Stimulated activated CD4-positive, alpha-beta T cell treated with anti-CD3 and anti-CD28 coated beads, Interleukin-1b, Interleukin-23, amount 100 ng/mL, for 48 hours (primary cell): ENCODE data around the gene GRIP2.

ENCODE experiments used
- DNase-seq: peaks from one replicate; pipeline ENCODE4 v3.0.0-alpha.2; 2020

GRIP2 gene

DNA sequence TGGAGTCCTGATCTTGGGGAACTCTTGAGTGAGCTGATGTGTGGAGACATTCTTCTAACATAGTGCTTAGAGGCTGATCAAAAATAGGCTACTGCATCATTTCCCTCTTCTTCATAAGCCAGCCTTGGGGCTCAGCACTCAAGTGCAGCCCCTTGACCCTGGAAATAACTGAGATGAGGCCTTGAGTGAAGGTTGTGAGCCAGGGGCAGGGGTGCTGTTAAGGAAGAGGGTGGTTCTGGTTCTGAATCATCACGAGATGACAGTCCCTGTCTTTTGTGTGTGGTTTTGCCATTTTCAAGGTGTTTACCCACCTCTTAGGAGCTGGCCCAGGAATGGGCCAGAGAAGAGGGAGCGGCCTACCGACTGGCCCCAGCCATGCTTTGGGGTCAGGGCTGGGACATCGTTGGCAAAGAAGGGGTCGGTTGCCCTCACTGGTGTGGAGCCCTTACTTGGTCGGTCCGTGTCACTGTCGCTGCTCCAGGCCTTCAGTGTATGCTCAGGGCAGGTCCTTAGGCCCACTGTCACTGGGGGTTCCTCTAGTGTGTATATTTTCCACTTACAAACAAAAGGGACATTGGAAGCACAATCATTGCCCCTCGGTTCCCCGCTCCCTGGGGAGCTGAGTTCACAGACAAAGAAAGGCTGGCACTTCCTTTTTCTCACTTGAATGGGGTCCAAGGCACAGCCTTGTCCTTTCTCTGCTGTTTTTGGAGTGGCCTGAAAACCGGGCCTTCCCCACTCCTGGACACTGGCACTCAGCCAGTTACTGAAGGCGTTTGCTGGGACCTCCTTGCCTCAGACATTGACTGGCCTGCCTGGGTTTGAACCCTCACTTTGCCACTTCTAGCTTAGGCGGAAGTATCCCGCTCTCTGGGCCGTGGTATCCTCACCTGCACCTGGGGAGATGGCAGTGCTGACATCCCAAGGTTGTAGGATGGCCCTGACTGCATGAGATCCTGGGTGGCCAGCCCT is 91.1 kb downstream of the GRIP2 start:
- DNase-seq: no peak

- DNase-seq: no peak
These were observed 92.1 kb downstream of the GRIP2 start for GRCh38 chr3:14448063-14448462.

GRCh38 chr3:14446988-14447570 is 93.1 kb downstream of the GRIP2 start:
- DNase-seq: no peak

DNA sequence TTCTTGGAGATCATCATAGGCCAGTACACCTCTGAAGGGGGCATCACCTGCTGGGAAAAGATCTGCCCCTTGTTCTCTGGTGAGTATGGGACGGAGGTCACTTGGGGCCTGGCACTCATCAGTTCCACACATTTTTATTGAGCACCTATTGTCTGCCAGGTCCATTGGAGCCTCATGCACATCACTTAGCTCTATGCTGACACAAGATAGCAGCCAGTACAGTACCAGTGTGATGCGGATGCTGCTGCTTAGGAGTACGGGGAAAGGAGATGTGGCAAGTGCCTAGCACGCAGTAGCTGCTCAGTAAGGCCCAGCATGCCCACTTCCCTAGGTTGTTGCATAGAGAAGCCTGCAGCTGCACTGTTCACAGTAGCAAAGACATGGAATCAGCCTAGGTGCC is 94.4 kb downstream of the GRIP2 start:
- DNase-seq: no peak

- DNase-seq: no peak
These were observed 95.8 kb downstream of the GRIP2 start for GRCh38 chr3:14444380-14444779.

DNA sequence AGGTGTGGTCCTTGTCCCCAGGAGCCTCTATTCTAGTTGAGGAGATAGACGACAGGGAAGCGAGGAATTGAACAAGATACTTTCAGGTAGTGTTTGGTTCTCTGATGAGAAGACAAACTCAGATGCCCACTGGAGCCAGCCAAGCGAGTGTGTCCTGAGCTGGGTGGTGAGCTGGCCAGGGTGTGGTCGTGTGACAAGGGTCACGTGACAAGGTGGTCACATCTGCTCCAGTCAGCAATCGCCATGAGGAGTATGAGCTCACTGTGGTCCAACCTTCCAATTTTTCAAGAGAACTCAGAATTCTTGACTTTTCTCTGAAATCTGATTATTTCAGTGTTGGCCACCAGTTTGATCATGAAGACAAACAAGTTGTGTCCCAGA is 98.2 kb downstream of the GRIP2 start:
- no peak for DNase-seq

- no peak for DNase-seq
These were observed 98.8 kb downstream of the GRIP2 start for GRCh38 chr3:14441240-14441919.

DNA sequence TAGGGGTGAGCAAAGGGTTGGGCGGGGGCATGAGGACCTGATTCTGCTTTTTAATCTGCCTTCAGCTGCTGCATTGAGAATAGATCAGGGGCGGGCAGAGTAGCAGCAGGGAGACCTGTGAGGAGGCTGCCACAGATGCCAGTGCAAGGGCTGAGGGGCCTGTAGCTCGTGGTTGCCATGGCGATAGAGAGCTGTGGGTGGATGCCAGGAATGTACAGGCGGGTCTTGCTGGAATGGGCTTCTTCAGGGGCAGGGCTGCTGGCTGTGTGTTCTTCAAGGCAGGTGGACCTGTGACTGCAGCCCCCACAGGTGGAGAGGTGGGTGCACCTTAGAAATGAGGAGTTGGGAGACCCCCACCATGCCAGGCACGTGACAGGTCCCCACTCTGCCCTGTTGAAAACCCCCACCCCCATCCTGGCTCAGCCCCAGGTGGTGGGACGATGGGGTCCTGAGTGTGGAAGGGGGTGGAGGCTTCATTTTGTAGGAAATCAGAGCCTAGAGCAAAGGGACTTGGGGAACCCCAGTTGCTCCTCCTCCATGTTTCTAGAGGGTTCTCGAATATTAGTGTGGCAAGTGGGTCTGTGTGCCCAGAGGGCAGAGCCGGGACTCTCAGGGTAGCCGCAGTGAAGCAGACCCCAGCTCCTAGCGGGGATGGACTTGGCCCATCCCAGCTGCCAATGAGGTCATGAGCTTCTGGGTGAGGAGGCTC is 99.5 kb downstream of the GRIP2 start:
- DNase-seq: no peak

DNA sequence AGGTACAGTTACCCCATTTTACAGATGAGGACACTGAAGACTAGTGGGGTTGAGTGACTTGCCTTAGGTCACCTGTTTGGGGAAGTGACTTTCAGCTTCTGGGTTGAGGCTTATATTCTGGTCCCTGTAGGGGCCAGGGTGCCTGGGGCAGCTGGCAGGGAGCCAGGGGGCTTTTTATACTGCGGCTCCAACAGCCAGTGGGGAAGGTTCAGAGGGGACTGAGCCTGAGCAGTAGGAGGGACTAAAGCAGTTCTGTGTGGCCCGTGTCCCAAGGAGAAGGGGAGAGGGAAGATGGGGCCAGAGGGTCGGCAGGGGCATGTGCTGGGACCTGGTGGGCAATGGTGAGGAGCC is 100.0 kb downstream of the GRIP2 start:
- no peak for DNase-seq

DNA sequence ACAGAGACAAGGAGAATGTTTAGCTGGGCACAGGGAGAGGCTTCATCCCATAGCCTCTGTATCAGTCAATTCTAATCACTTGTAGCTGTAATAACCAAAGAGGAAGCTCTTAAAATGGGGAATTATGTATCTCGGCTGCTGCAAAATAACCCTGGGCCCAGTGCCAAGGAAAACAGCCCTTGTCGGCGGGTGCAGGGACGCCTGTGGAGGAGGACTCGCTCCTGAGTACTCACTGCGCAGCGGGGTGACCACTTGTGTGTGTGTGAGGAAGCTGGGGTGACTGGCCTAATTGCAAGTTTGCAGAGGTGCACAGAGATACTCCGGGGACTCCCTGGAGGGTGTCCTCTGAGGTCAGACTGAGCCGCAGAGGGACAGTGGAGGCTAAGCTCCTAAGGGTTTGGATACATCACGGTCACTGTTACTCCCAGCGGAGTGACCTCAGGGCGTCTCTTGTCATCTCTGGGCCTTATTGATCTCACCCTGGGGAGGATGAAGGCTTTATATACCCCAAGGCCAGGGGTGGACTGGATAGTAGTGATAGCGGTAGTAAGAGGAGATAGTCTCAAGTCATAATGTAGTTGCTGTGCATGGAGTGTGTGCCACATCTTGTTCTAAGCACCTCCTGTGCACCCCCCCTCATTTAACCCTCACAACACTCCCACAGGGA is 100.5 kb downstream of the GRIP2 start:
- DNase-seq: no peak
